B cell (primary cell): Measurements from ENCODE around the gene CCDC183.

Experiments
- CTCF ChIP-seq: fragments of 200-600 bp; IDR thresholded peaks from one replicate; pipeline ENCODE4 v1.8.0; 2022; ENCODE audit warnings: antibody characterized with exemption, mild to moderate bottlenecking
- EZH2 ChIP-seq: IDR thresholded peaks from 2 replicates; pipeline ENCODE4 v1.6.1; 2012; ENCODE audit warnings: borderline replicate concordance, low read depth, mild to moderate bottlenecking, moderate library complexity, low read length; ENCODE audit not compliant: insufficient read depth, poor library complexity, severe bottlenecking

- TF ChIP-seq CTCF (no peak), EZH2 (no peak)
These were observed 2.8 kb upstream of the CCDC183 start for GRCh38 chr9:136793086-136793946.
